Glutamatergic neuron (in vitro differentiated cells): ENCODE results near the gene CCN6. TPM values are rescaled to one million over a fixed set of nuclear protein-coding genes. Genes with fewer than 3 reads are reported as not detected.

Experiments
- DNase-seq: peaks from one replicate; pipeline ENCODE4 v3.0.0; 2022
- H3K27ac Mint-ChIP-seq: one replicate; pipeline ENCODE4 v1.8.0; 2020; ENCODE audit warnings: mild to moderate bottlenecking, mixed read lengths, inconsistent platforms; ENCODE audit not compliant: unreplicated experiment
- H3K27me3 Mint-ChIP-seq: one replicate; pipeline ENCODE4 v1.8.0; 2020; ENCODE audit warnings: mild to moderate bottlenecking, moderate library complexity, mixed read lengths, inconsistent platforms; ENCODE audit not compliant: unreplicated experiment
- H3K36me3 Mint-ChIP-seq: one replicate; pipeline ENCODE4 v1.8.0; 2020; ENCODE audit warnings: mild to moderate bottlenecking, mixed read lengths, inconsistent platforms; ENCODE audit not compliant: unreplicated experiment
- H3K4me1 Mint-ChIP-seq: one replicate; pipeline ENCODE4 v1.8.0; 2020; ENCODE audit warnings: mild to moderate bottlenecking, low read depth, mixed read lengths, inconsistent platforms; ENCODE audit not compliant: unreplicated experiment
- H3K4me3 Mint-ChIP-seq: one replicate; pipeline ENCODE4 v1.8.0; 2020; ENCODE audit warnings: mild to moderate bottlenecking, mixed read lengths, inconsistent platforms; ENCODE audit not compliant: unreplicated experiment
- H3K9me3 Mint-ChIP-seq: one replicate; pipeline ENCODE4 v1.8.0; 2020; ENCODE audit warnings: mild to moderate bottlenecking, moderate library complexity, mixed read lengths, inconsistent platforms; ENCODE audit not compliant: unreplicated experiment
- total RNA-seq: library from RNA; stranded (reverse); fragmentation: NEBNext Ultra II Directional; extraction: Animal tissue kit (Norgen Biotek cat#: 25700); gene quantifications from one replicate; pipeline ENCODE4 v1.2.1, GENCODE V29; 2021; ENCODE audit not compliant: unreplicated experiment
- TF ChIP-seq, protein P1 (sequence below): fragments of 200-600 bp; sonication (generic); IDR thresholded peaks from one replicate; pipeline ENCODE4 v1.5.0; 2021; ENCODE audit not compliant: partially characterized antibody, unreplicated experiment

Gene CCN6
- total RNA-seq, 1 donor from 2014 or later, result not detected

DNA sequence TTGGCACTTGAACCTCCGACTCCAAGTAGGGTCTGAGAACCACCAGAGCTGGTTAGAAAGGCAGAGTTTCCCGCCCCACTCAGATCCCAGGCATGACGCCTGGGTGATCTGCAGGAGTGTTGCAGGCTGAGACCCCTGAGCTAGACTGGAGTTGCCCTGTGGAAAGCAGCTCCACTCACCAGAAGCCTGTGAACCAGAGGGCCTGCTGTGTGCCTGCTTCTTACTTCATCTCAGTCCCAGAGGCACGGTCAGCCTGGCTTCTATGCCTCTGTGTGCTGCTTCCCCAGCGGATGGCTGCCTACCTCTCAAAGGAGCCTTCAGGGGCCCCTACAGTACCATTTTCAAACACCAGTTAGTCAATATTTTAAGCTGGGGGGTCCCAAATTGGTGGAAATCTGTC lies 15.6 kb upstream of the CCN6 start:
- DNase-seq, result no peak
- Mint-ChIP-seq H3K36me3 (no peaks in the 10 kb centered on the region), H3K27me3 (peaks cover 3% of the 10 kb centered on the region), H3K4me3 (no peak overlapping the region), H3K27ac (no peak overlapping the region), H3K9me3 (peaks cover 2% of the 10 kb centered on the region), H3K4me1 (peaks cover 17% of the 10 kb centered on the region)
- TF ChIP-seq, protein P1, sequence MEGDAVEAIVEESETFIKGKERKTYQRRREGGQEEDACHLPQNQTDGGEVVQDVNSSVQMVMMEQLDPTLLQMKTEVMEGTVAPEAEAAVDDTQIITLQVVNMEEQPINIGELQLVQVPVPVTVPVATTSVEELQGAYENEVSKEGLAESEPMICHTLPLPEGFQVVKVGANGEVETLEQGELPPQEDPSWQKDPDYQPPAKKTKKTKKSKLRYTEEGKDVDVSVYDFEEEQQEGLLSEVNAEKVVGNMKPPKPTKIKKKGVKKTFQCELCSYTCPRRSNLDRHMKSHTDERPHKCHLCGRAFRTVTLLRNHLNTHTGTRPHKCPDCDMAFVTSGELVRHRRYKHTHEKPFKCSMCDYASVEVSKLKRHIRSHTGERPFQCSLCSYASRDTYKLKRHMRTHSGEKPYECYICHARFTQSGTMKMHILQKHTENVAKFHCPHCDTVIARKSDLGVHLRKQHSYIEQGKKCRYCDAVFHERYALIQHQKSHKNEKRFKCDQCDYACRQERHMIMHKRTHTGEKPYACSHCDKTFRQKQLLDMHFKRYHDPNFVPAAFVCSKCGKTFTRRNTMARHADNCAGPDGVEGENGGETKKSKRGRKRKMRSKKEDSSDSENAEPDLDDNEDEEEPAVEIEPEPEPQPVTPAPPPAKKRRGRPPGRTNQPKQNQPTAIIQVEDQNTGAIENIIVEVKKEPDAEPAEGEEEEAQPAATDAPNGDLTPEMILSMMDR, result no peak

DNA sequence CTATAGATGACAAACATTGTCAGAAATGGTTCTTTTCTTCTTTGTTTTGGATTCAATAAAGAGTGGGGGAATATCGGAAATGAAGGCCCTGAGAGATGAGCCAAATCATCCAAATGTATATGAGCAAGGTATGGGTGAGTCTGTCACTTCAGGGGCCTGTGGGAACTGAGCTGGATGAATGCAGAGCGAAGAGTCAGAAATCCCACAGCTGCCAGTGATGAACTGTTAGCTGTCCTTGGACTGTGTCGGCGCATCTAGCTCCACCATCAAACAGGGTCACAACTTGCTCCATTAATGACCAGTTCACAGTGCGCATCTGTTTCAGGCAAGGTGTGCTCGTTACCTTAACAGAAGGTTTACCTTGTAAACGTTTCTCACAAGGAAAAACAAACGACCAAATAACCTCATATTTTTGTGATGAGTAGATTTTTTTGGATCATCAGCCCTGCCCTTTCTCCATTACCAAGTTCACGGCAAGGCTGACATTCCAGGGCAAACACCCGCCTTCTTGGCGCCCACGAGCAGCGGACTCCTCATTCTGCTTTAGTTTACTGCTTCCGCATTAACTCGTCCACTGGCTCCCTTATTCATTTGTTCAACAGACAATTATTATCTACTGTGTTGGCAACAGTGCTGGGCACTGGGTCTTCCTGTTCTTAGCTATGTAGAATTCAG lies 15.0 kb upstream of the CCN6 start:
- no peak for DNase-seq
- Mint-ChIP-seq H3K4me3 (no peak overlapping the region), H3K9me3 (peaks cover 4% of the 10 kb centered on the region), H3K36me3 (no peaks in the 10 kb centered on the region), H3K27me3 (no peaks in the 10 kb centered on the region), H3K27ac (no peak overlapping the region), H3K4me1 (peaks cover 15% of the 10 kb centered on the region)
- TF ChIP-seq, protein P1, result no peak

DNA sequence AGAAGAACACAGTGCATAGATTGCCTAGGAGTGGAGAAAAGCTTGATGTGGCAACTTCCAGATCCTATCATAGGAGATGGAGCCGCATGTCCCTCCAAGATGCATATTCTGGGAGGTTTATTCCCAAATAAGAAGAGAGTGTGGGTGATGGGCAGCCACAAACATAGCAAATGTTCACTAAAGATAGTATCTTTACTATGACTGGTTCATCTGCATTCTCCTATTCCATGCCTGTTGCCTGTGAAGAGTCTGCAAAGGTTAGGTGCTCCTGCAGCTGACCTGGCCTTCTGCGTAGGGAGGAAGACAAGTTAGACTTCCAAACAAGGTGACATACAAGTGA lies 14.5 kb upstream of the CCN6 start:
- TF ChIP-seq, protein P1, result no peak
- Mint-ChIP-seq H3K27me3 (no peaks in the 10 kb centered on the region), H3K27ac (no peak overlapping the region), H3K9me3 (peaks cover 5% of the 10 kb centered on the region), H3K4me3 (no peak overlapping the region), H3K36me3 (no peaks in the 10 kb centered on the region), H3K4me1 (peaks cover 15% of the 10 kb centered on the region)
- no peak for DNase-seq

DNA sequence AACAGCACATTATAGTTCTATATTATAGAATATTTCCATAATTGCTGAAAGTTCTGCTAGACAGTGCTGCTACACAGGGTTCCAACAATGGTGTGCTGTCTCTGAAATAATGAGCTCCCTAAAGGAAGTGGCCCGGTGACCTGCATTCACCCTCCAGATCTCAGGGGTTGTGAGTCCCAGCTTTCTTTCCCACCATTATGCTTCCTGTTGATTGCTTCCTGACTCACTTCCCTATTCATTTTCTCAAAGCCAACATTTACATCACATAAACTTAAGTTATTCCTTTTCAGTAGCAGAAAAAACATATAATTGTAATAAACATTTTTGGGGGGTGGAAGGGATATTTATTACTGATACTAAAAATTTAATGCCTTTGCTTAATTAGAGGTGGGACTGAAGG lies 12.9 kb upstream of the CCN6 start:
- Mint-ChIP-seq H3K36me3 (no peaks in the 10 kb centered on the region), H3K4me3 (no peak overlapping the region), H3K9me3 (peaks cover 6% of the 10 kb centered on the region), H3K27ac (no peak overlapping the region), H3K27me3 (no peaks in the 10 kb centered on the region), H3K4me1 (peaks cover 15% of the 10 kb centered on the region)
- TF ChIP-seq, protein P1, result no peak
- DNase-seq, result no peak

DNA sequence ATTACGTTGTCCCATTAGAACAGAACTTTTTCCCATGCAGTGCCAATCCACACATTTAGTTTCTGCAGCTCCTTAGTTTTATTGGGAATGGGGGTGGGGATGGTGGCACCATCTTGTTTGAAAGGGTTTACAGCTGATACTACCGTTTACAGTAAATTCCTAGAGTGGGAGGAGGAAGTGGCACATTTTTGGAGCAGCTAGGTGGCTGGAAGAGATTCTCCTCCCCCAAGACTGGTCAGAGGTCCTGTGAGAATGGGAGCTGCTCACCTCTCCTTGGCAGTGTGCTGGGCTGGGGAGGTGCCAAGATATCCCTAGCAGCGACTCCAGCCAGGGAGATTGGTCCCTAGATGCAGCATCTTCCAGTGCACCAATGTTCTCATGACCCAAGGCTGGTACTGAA lies 12.4 kb upstream of the CCN6 start:
- Mint-ChIP-seq H3K27ac (no peak overlapping the region), H3K4me3 (no peak overlapping the region), H3K36me3 (no peaks in the 10 kb centered on the region), H3K9me3 (peaks cover 6% of the 10 kb centered on the region), H3K27me3 (no peaks in the 10 kb centered on the region), H3K4me1 (peaks cover 15% of the 10 kb centered on the region)
- no peak for DNase-seq
- TF ChIP-seq, protein P1, result no peak
